GM21717 (cell line): ENCODE measurements around the gene LRRC49.

Experiments
- ATAC-seq: cut with Tn5 transposase; IDR thresholded peaks from one replicate; pipeline ENCODE4 v1.9.1; 2021; ENCODE audit warnings: mild to moderate bottlenecking, moderate library complexity; ENCODE audit not compliant: unreplicated experiment

LRRC49 gene

DNA sequence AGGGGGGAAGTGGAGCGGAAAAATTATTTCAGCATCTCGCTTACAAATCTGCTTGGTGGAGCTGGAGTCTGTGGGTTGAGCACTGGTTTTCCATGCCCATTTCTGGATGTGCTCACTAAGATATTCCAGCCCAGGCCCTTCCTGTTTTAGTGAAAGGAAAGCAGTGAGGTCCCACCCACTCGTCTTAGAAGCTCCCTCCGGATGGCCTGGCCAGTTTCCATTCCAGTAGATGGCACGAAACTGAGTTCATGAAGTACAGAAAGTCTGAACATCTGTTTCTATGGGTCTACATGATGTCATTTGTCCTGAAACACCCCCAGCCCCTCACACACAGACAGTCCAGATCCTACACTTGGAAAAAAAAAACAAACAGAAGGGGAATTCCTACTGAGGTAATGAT is 190.7 kb downstream of the LRRC49 start:
- ATAC-seq: no peak

GRCh38 chr15:71084264-71084663 is 191.6 kb downstream of the LRRC49 start:
- no peak for ATAC-seq

GRCh38 chr15:71085809-71086208 is 193.2 kb downstream of the LRRC49 start:
- ATAC-seq: no peak

GRCh38 chr15:71088155-71088554 is 195.5 kb downstream of the LRRC49 start:
- ATAC-seq: no peak

- no peak for ATAC-seq
Measured at GRCh38 chr15:71088683-71089082, 196.1 kb downstream of the LRRC49 start.

DNA sequence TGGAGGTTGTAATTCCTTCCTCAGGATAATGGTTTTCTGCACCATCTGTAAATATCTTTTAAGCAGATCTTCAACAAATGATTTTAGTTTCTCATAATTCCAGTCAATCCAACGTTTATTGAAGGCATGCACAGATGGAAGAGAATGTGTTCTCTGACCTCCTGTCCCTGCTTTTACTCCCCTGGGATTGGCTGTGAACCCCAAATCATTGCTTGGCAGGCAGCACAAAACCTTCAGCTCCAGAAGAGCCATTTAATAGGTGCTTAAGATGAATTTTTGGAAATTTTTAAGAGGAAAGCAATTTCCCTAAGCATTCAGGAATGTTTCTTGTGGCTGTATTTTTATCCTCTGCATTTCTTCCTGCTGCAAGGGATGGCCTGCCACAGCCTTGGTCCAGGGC is 197.2 kb downstream of the LRRC49 start:
- ATAC-seq: no peak

DNA sequence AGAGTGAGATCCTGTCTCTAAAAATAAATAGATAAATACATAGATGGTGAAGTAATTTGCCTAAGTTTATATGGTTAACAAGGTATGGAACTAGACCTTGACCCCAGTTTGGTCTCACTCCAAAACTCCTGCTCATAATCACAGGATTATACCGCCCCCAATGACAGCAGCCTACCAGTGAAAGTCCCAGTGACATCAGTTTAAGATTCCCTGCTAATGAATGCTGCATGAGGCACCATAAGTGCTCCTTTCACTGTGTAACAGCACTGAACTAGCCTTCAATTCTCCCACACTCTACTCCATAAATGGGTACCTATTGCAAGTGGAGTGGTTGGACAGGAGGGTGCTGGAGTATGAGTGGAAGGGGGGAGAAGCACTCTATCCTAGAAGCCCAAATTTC is 199.0 kb downstream of the LRRC49 start:
- no peak for ATAC-seq

- ATAC-seq: no peak
Measured at GRCh38 chr15:71092056-71092600, 199.5 kb downstream of the LRRC49 start.

DNA sequence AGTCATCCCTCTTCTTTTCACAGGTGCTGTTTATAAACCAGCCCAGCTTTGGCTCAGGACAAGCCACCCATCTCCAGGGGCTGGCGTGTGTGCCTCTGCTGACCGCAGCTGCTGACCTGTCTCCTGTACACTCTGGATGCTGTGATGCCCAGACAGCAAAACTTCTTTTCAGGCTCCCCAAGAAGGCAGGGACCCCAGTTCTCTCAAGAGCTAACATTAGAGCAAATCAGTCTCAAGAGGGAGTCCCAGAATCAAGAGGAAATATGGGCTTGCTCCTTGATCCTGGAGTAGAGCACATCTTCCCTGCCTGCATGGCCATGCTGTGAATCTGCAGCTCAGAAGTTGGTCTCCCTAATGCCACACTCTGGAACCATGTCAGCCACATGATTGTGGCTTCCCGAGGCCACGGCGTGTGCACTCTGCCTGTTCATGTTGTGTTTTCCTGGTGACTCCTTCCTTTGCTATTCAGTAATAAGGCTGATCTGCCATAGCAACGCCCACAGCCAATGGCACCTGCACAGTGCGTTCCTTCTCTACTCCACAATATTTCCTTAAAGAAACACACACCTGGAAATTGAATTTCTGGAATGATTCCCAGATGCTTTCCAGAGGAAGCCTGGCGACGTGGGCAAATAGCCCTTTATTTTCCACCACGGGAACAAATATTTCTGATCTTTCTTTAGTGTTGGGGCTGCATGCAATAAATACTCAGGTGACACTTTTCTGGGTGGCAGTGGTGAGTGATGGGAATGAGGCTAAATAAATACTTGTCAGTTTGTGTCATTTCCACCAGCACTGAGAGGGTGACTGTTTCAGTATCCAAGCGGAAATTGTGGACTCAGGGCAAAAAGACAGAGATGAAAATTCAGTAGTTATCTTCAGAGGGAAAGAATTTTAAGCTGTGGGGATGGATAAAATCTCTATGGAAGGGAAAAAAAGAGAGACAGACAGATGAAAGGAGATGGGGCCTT is 200.7 kb downstream of the LRRC49 start:
- ATAC-seq: no peak

- no peak for ATAC-seq
Measured at GRCh38 chr15:71094137-71094536, 201.5 kb downstream of the LRRC49 start.

GRCh38 chr15:71096676-71097075 is 204.1 kb downstream of the LRRC49 start:
- no peak for ATAC-seq

DNA sequence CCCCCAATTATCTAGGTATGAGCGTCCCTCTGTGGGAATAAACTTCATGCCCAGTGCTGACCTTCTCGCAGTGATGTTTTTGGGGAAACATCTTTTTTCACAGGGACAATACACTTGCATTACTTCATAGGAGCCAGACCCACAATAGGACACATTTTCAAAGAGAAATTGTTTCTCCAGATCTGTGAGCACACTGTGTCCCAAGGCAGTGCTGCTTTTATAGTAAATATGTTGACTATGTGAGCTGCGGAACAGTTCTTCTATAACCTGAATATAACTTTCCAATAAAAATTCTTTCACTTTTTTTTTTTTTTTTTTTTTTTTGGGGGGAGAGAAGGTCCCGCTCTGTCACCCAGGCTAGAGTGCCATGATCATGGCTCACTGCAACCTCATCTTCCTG is 205.3 kb downstream of the LRRC49 start:
- ATAC-seq: no peak

- no peak for ATAC-seq
Measured at GRCh38 chr15:71098920-71099319, 206.3 kb downstream of the LRRC49 start.
